Mucosa of gallbladder (tissue), 1 donor: ENCODE data around the gene HOXD10. TPM values are rescaled to one million over a fixed set of nuclear protein-coding genes. Genes with fewer than 3 reads are reported as not detected.

Source experiments
- DNase-seq: peaks from one replicate; pipeline ENCODE4 v3.0.0-alpha.2; 2020; ENCODE audit warnings: low spot score
- total RNA-seq: library from RNA; stranded (reverse); gene quantifications from one replicate; pipeline ENCODE4 v1.2.1, GENCODE V29; 2021
- donor health status: DM: no; HTN: no; CAD: no.

The HOXD10 gene
- total RNA-seq, 1 donor from 2014 or later, result not detected

GRCh38 chr2:176162911-176163671, 46.5 kb downstream of the HOXD10 start:
- no peak for DNase-seq

GRCh38 chr2:176163672-176164056, 47.1 kb downstream of the HOXD10 start:
- no peak for DNase-seq

- DNase-seq, result no peak
Measured at GRCh38 chr2:176164201-176164600, 47.6 kb downstream of the HOXD10 start.

- DNase-seq, result no peak
Measured at GRCh38 chr2:176164611-176165369, 48.2 kb downstream of the HOXD10 start.

GRCh38 chr2:176165370-176166050, 48.9 kb downstream of the HOXD10 start:
- DNase-seq, result no peak

- DNase-seq, result no peak
Measured at GRCh38 chr2:176166272-176166671, 49.7 kb downstream of the HOXD10 start.

GRCh38 chr2:176167398-176167797, 50.8 kb downstream of the HOXD10 start:
- no peak for DNase-seq

GRCh38 chr2:176169181-176169580, 52.6 kb downstream of the HOXD10 start:
- DNase-seq, result no peak

Other genes with a start within 250 kb of the HOXD10 start
- 25.5 TPM for gene LNPK, start 114.5 kb upstream of the HOXD10 start, total RNA-seq
- gene EVX2, start 32.8 kb upstream of the HOXD10 start, total RNA-seq, result not detected
- not detected for gene HOXD13, start 24.1 kb upstream of the HOXD10 start, total RNA-seq
- not detected for gene HOXD12, start 17.0 kb upstream of the HOXD10 start, total RNA-seq
- gene HOXD11, start 9.5 kb upstream of the HOXD10 start, total RNA-seq, result not detected
- 0.66 TPM for gene HOXD9, start 5.9 kb downstream of the HOXD10 start, total RNA-seq
- gene HOXD8, start 12.9 kb downstream of the HOXD10 start, total RNA-seq, result 1.7 TPM
- gene HOXD4, start 34.8 kb downstream of the HOXD10 start, total RNA-seq, result 1.0 TPM
- 3.2 TPM for gene HOXD3, start 40.5 kb downstream of the HOXD10 start, total RNA-seq
- 0.40 TPM for gene HOXD1, start 71.9 kb downstream of the HOXD10 start, total RNA-seq
- gene MTX2, start 152.7 kb downstream of the HOXD10 start, total RNA-seq, result 22.3 TPM